ENCODE measurements around the gene CBARP. TPM values are rescaled to one million over a fixed set of nuclear protein-coding genes. Genes with fewer than 3 reads are reported as not detected.

CBARP gene
- total and polyA plus RNA-seq, 2 of the 13 experiments (the other 11 are each of a cell fraction or from before 2014, with no cell fraction given), result 1.2 to 1.4 TPM

- TF ChIP-seq GABPB1 (CRISPR knock-in tag; IDR thresholded peaks at IDR 0.05), result 0 out of 2 replicates have a peak, but pooled peaks have one; percentile 19
- TF ChIP-seq MXD1 (CRISPR knock-in tag; IDR thresholded peaks at IDR 0.05), result no peak
- peak; percentile 63; the same call in 1 of the 2 replicates for TF ChIP-seq SIX4 (CRISPR knock-in tag; IDR thresholded peaks at IDR 0.05)
- TF ChIP-seq CEBPB (IDR thresholded peaks at IDR 0.05; ENCODE audit: borderline replicate concordance, low read depth, low read length), result no peak
- no peak for TF ChIP-seq ONECUT2 (CRISPR knock-in tag; IDR thresholded peaks at IDR 0.05)
- TF ChIP-seq ZZZ3 (CRISPR knock-in tag; IDR thresholded peaks at IDR 0.05; ENCODE audit: borderline replicate concordance), result no peak
- no peak for TF ChIP-seq ZNF777 (CRISPR knock-in tag; IDR thresholded peaks at IDR 0.05)
- TF ChIP-seq, protein P1, sequence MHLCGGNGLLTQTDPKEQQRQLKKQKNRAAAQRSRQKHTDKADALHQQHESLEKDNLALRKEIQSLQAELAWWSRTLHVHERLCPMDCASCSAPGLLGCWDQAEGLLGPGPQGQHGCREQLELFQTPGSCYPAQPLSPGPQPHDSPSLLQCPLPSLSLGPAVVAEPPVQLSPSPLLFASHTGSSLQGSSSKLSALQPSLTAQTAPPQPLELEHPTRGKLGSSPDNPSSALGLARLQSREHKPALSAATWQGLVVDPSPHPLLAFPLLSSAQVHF (CRISPR knock-in tag; IDR thresholded peaks at IDR 0.05), result no peak
- TF ChIP-seq ZFY (CRISPR knock-in tag; IDR thresholded peaks at IDR 0.05), result 0 out of 2 replicates have a peak, but pooled peaks have one; percentile 7
- no peak; a peak in 1 of 4 replicates for TF ChIP-seq HMGXB4 (CRISPR knock-in tag; IDR thresholded peaks at IDR 0.05; ENCODE audit: borderline replicate concordance in 1 of 2, low read depth in 1 of 2)
- TF ChIP-seq PHF8 (CRISPR knock-in tag; IDR thresholded peaks at IDR 0.05), result peak; percentile 29; the same call in 1 of the 2 replicates
- no peak for TF ChIP-seq SRY (CRISPR knock-in tag; IDR thresholded peaks at IDR 0.05)
- TF ChIP-seq, protein P2, sequence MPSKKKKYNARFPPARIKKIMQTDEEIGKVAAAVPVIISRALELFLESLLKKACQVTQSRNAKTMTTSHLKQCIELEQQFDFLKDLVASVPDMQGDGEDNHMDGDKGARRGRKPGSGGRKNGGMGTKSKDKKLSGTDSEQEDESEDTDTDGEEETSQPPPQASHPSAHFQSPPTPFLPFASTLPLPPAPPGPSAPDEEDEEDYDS (CRISPR knock-in tag; IDR thresholded peaks at IDR 0.05), result peak; percentile 47; the same call in 1 of the 2 replicates
- TF ChIP-seq, protein P3, sequence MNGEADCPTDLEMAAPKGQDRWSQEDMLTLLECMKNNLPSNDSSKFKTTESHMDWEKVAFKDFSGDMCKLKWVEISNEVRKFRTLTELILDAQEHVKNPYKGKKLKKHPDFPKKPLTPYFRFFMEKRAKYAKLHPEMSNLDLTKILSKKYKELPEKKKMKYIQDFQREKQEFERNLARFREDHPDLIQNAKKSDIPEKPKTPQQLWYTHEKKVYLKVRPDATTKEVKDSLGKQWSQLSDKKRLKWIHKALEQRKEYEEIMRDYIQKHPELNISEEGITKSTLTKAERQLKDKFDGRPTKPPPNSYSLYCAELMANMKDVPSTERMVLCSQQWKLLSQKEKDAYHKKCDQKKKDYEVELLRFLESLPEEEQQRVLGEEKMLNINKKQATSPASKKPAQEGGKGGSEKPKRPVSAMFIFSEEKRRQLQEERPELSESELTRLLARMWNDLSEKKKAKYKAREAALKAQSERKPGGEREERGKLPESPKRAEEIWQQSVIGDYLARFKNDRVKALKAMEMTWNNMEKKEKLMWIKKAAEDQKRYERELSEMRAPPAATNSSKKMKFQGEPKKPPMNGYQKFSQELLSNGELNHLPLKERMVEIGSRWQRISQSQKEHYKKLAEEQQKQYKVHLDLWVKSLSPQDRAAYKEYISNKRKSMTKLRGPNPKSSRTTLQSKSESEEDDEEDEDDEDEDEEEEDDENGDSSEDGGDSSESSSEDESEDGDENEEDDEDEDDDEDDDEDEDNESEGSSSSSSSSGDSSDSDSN (CRISPR knock-in tag; IDR thresholded peaks at IDR 0.05), result peak; percentile 45
- TF ChIP-seq HNF4A (CRISPR knock-in tag; IDR thresholded peaks at IDR 0.05), result peak; percentile 75
- TF ChIP-seq NR2F6 (IDR thresholded peaks at IDR 0.05), result no peak
- TF ChIP-seq NR2F6 (CRISPR knock-in tag; IDR thresholded peaks at IDR 0.05), result peak; percentile 71
- TF ChIP-seq, protein P4, sequence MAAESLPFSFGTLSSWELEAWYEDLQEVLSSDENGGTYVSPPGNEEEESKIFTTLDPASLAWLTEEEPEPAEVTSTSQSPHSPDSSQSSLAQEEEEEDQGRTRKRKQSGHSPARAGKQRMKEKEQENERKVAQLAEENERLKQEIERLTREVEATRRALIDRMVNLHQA (CRISPR knock-in tag; IDR thresholded peaks at IDR 0.05), result no peak
- TF ChIP-seq, protein P5, sequence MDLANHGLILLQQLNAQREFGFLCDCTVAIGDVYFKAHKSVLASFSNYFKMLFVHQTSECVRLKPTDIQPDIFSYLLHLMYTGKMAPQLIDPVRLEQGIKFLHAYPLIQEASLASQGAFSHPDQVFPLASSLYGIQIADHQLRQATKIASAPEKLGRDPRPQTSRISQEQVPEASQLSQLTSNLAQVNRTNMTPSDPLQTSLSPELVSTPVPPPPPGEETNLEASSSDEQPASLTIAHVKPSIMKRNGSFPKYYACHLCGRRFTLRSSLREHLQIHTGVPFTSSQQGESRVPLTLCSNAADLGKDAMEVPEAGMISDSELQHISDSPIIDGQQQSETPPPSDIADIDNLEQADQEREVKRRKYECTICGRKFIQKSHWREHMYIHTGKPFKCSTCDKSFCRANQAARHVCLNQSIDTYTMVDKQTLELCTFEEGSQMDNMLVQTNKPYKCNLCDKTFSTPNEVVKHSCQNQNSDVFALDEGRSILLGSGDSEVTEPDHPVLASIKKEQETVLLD (CRISPR knock-in tag; IDR thresholded peaks at IDR 0.05; ENCODE audit: low read depth), result no peak; the same call in 1 of the 2 replicates
- no peak for TF ChIP-seq FOXC1 (CRISPR knock-in tag; IDR thresholded peaks at IDR 0.05; ENCODE audit: borderline replicate concordance)
- TF ChIP-seq, protein P6, sequence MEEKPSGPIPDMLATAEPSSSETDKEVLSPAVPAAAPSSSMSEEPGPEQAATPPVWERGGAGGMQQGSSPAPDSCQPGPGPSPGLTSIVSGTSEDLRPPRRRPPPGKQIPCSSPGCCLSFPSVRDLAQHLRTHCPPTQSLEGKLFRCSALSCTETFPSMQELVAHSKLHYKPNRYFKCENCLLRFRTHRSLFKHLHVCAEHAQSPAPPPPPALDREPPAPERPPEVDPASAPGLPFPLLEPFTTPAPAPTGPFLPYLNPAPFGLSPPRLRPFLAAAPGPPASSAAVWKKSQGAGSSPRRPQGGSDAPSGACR (CRISPR knock-in tag; IDR thresholded peaks at IDR 0.05), result no peak; the same call in 1 of the 2 replicates
Measured at GRCh38 chr19:1245494-1246264, 7.9 kb upstream of the CBARP start (continued).
